Chondrocyte (in vitro differentiated cells): ENCODE measurements around the gene SKIDA1. TPM values are rescaled to one million over a fixed set of nuclear protein-coding genes. Genes with fewer than 3 reads are reported as not detected.

Experiments
- DNase-seq: peaks from one replicate; pipeline ENCODE4 v3.0.0; 2021; ENCODE audit warnings: mixed read lengths, low spot score
- H3K27ac Mint-ChIP-seq: one replicate; pipeline ENCODE4 v1.8.0; 2021; ENCODE audit warnings: mild to moderate bottlenecking, moderate library complexity, mixed read lengths; ENCODE audit not compliant: unreplicated experiment
- H3K27me3 Mint-ChIP-seq: 2 replicates; pipeline ENCODE4 v1.8.0; 2021; ENCODE audit warnings: low read depth, mixed read lengths
- H3K36me3 Mint-ChIP-seq: 2 replicates; pipeline ENCODE4 v1.8.0; 2021; ENCODE audit warnings: low read depth, mixed read lengths
- H3K4me1 Mint-ChIP-seq: 2 replicates; pipeline ENCODE4 v1.8.0; 2021; ENCODE audit warnings: low read depth, mild to moderate bottlenecking, mixed read lengths
- H3K4me3 Mint-ChIP-seq: one replicate; pipeline ENCODE4 v1.8.0; 2021; ENCODE audit warnings: mild to moderate bottlenecking, moderate library complexity, mixed read lengths; ENCODE audit not compliant: unreplicated experiment
- H3K9me3 Mint-ChIP-seq: 2 replicates; pipeline ENCODE4 v1.8.0; 2021; ENCODE audit warnings: low read depth, mixed read lengths
- total RNA-seq: library from RNA; stranded (reverse); gene quantifications from 3 replicates; pipeline ENCODE4 v1.2.1, GENCODE V29; 2021
- TF ChIP-seq, protein P1 (sequence below): fragments of 200-600 bp; sonication (generic); IDR thresholded peaks from 2 replicates; pipeline ENCODE4 v1.5.0; 2021; ENCODE audit warnings: antibody characterized with exemption, mild to moderate bottlenecking, moderate library complexity

The SKIDA1 gene
- total RNA-seq, 1 donor from 2014 or later = 2.0 TPM

DNA sequence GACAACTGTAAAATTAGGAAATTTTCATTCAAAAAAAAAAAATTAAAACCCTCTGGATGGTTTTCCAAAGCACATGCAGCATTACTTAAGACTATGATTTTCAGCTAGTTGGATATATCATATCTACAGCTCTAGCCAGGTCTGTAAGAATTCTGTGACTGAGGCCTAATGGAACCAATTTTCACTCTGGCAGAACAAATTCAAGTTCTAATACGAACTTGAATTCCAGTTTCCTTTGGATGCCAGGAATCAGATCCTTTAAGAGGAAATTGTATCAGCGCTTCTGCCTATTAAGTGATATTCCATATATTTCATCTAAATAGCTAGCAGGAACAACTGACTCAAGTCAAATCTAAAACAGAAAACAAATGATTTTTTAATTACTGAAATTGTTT is 34.8 kb downstream of the SKIDA1 start:
- Mint-ChIP-seq H3K4me3 (no peak overlapping the region), H3K27ac (no peak overlapping the region), H3K9me3 (no peaks in the 10 kb centered on the region), H3K27me3 (no peaks in the 10 kb centered on the region), H3K4me1 (peaks cover 23% of the 10 kb centered on the region), H3K36me3 (no peaks in the 10 kb centered on the region)
- DNase-seq = no peak
- TF ChIP-seq, protein P1, sequence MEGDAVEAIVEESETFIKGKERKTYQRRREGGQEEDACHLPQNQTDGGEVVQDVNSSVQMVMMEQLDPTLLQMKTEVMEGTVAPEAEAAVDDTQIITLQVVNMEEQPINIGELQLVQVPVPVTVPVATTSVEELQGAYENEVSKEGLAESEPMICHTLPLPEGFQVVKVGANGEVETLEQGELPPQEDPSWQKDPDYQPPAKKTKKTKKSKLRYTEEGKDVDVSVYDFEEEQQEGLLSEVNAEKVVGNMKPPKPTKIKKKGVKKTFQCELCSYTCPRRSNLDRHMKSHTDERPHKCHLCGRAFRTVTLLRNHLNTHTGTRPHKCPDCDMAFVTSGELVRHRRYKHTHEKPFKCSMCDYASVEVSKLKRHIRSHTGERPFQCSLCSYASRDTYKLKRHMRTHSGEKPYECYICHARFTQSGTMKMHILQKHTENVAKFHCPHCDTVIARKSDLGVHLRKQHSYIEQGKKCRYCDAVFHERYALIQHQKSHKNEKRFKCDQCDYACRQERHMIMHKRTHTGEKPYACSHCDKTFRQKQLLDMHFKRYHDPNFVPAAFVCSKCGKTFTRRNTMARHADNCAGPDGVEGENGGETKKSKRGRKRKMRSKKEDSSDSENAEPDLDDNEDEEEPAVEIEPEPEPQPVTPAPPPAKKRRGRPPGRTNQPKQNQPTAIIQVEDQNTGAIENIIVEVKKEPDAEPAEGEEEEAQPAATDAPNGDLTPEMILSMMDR = no peak

DNA sequence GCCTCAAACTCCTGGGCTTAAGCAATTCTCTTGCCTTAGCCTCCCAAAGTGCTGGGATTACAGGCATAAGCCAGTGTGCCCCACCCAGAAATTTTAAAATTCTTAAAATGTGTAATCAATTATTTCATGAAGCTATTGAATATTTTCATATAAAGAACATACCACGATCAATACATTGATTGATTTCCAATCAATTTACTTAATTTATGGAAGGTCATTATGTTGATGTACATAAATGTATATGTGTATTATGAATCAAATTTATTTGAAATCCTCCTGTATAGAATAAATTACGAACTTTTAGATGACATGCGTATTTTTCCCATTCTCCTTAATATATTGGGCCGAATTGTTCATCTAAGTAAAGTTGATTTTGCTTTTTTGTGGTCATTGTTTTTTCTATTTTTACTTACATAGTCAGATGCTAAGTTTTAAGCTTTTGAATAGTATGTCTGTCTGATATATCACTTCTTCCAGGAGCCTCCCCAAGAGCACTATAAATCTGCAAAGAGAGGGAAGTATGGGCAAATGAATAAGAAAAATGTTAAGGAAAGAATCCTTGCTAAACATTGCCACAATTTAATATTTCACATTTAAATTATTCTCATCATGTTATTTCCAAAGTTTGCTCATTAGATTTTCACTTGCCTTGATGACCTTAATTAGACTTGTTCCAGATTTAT is 35.3 kb downstream of the SKIDA1 start:
- H3K27me3 Mint-ChIP-seq = no peaks in the 10 kb centered on the region
- H3K9me3 Mint-ChIP-seq = no peaks in the 10 kb centered on the region
- H3K4me1 Mint-ChIP-seq = peaks cover 19% of the 10 kb centered on the region
- H3K4me3 Mint-ChIP-seq = no peak overlapping the region
- DNase-seq = no peak
- no peaks in the 10 kb centered on the region for H3K36me3 Mint-ChIP-seq
- H3K27ac Mint-ChIP-seq = no peak overlapping the region
- TF ChIP-seq, protein P1 = no peak

DNA sequence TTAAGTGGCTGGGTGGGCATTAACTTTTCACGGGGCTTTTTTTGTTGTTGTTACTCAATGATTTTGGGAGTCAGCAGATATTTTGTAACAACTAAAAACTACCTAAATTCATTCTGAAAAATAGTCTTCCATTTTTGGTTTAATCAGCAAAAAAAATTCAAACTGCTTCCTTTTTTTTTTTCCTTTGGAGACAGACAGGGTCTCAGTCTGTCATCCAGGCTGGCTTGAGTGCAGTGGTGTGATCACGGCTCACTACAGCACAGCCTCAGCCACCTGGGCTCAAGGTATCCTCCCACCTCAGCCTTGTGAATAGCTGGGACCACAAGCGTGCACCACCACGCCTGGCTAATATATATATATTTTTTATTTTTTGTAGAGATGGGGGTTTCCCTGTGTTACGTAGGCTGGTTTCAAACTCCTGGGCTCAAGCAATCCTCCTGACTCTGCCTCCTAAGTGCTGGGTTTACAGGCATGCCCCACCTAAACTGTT is 36.5 kb downstream of the SKIDA1 start:
- DNase-seq = no peak
- TF ChIP-seq, protein P1 = no peak
- H3K27me3 Mint-ChIP-seq = no peaks in the 10 kb centered on the region
- H3K4me3 Mint-ChIP-seq = no peak overlapping the region
- peaks cover 14% of the 10 kb centered on the region for H3K4me1 Mint-ChIP-seq
- H3K27ac Mint-ChIP-seq = peak overlapping the region; percentile 53
- no peaks in the 10 kb centered on the region for H3K9me3 Mint-ChIP-seq
- H3K36me3 Mint-ChIP-seq = no peaks in the 10 kb centered on the region

DNA sequence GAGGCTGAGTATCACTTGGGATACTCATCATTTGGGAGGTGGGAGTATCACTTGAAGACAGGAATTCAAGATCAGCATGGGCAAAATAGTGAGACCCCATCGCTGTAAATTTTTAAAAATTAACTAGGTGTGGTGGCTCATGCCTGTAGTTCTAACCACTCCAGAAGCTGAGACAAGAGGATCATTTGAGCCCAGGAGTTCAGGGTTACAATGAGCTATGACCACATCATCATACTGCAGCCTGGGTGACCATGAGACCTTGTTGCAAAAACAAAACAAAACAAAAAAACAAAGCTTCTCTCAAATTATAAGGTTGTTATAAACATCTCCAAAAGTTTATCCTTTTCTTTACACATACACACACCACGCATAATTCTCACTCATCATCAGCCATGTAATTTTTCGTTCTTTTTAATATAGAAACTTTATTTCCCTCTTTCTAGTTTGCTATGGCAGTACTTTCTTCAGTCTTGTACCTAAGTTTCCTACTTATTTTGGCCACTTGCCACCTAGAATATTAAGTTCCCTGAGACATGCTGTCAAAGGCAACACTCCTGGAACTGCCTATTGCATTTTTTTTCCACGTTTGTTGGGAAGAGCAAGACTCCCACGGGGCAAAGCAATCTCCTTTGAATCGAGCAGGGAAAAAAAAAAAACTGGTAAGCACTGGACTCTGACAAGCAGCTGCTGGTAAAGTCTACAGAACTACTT is 37.1 kb downstream of the SKIDA1 start:
- no peak for DNase-seq
- H3K27ac Mint-ChIP-seq = peak overlapping the region; percentile 53
- H3K27me3 Mint-ChIP-seq = no peaks in the 10 kb centered on the region
- no peak overlapping the region for H3K4me3 Mint-ChIP-seq
- H3K4me1 Mint-ChIP-seq = peaks cover 13% of the 10 kb centered on the region
- TF ChIP-seq, protein P1 = no peak
- no peaks in the 10 kb centered on the region for H3K36me3 Mint-ChIP-seq
- no peaks in the 10 kb centered on the region for H3K9me3 Mint-ChIP-seq

DNA sequence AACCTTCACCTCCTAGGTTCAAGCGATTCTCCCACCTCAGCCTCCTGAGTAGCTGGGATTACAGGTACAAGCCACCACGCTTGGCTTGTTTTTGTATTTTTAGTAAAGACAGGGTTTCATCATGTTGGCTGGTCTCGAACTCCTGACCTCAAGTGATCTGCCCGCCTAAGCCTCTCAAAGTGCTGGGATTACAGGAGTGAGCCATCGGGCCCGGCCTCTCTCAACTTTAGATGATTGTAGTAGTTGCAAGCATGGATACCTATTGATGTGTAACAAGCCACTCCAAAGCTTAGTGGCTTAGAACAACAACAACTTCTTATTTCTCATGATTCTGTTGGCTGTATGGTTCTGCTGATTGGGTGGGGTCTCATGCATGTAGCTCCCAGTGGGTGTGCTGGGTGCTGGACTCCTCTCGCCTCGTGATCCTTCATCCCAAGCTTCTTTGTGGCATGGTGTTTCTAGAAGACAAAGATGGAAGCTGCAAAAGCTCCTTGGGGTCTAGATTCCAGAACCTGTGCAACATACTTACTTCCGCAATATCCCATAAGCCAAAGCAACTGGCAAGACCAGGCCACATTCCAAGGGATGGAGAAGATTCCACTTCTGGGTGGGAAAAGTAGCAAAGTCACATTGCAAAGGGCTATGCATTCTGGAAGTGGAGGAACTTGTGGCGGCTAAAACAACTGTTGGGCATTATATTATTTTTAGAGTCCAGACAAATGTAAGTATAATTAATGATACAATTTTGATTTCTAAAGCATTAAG is 37.9 kb downstream of the SKIDA1 start:
- Mint-ChIP-seq H3K36me3 (no peaks in the 10 kb centered on the region), H3K4me3 (no peak overlapping the region), H3K4me1 (peaks cover 13% of the 10 kb centered on the region), H3K27me3 (no peaks in the 10 kb centered on the region), H3K27ac (no peak overlapping the region), H3K9me3 (no peaks in the 10 kb centered on the region)
- DNase-seq = no peak
- TF ChIP-seq, protein P1 = no peak
